ENCODE data around the gene GCLC. TPM values are rescaled to one million over a fixed set of nuclear protein-coding genes. Genes with fewer than 3 reads are reported as not detected.

The GCLC gene
- total RNA-seq, 1 experiment from 2014 or later: 108 TPM

- H3K9me3 Mint-ChIP-seq (ENCODE audit: unreplicated experiment): no peaks in the 10 kb centered on the region
- POLR2A ChIA-PET: no interaction called here
- TF ChIP-seq CTCF (IDR thresholded peaks at IDR 0.05; ENCODE audit: unreplicated experiment): no peak
- peaks cover 17% of the 10 kb centered on the region for H3K4me1 Mint-ChIP-seq (ENCODE audit: insufficient read depth, unreplicated experiment)
- no peak overlapping the region for H3K4me3 Mint-ChIP-seq (ENCODE audit: unreplicated experiment)
- CTCF ChIA-PET: interaction anchor here (1.2 kb wide), 1 partner anchor 32 kb away, joined by 3 read pairs; no protein-coding TSS in a partner anchor
- no peaks in the 10 kb centered on the region for H3K36me3 Mint-ChIP-seq (ENCODE audit: insufficient read depth, unreplicated experiment)
- BruUV-seq (replicated peaks): no TSS peak
- DNase-seq (ENCODE audit: unreplicated experiment): no peak
- H3K27ac Mint-ChIP-seq (ENCODE audit: low read depth, unreplicated experiment): no peak overlapping the region
- intact Hi-C loops (cut with micrococcal nuclease): no loop called here
- no peaks in the 10 kb centered on the region for H3K27me3 Mint-ChIP-seq (ENCODE audit: insufficient read depth, unreplicated experiment)
Measured at GRCh38 chr6:53584726-53585125, 39.8 kb upstream of the GCLC start.

GRCh38 chr6:53583451-53583850, 38.5 kb upstream of the GCLC start:
- no peak for DNase-seq (ENCODE audit: unreplicated experiment)
- H3K4me1 Mint-ChIP-seq (ENCODE audit: insufficient read depth, unreplicated experiment): peaks cover 17% of the 10 kb centered on the region
- TF ChIP-seq CTCF (IDR thresholded peaks at IDR 0.05; ENCODE audit: unreplicated experiment): no peak
- no peaks in the 10 kb centered on the region for H3K27me3 Mint-ChIP-seq (ENCODE audit: insufficient read depth, unreplicated experiment)
- intact Hi-C loops (cut with micrococcal nuclease): no loop called here
- H3K4me3 Mint-ChIP-seq (ENCODE audit: unreplicated experiment): no peak overlapping the region
- no peaks in the 10 kb centered on the region for H3K9me3 Mint-ChIP-seq (ENCODE audit: unreplicated experiment)
- CTCF ChIA-PET: interaction anchor here (0.7 kb wide), 1 partner anchor 31 kb away, joined by 4 read pairs; no protein-coding TSS in a partner anchor
- no TSS peak for BruUV-seq (replicated peaks)
- POLR2A ChIA-PET: interaction anchor here (0.6 to 1.6 kb wide), 4 partner anchors 15 to 49 kb away, joined by 3 to 5 read pairs (median 3); no protein-coding TSS in a partner anchor
- H3K27ac Mint-ChIP-seq (ENCODE audit: low read depth, unreplicated experiment): no peak overlapping the region
- no peaks in the 10 kb centered on the region for H3K36me3 Mint-ChIP-seq (ENCODE audit: insufficient read depth, unreplicated experiment)

GRCh38 chr6:53582963-53583362, 38.1 kb upstream of the GCLC start:
- no TSS peak for BruUV-seq (replicated peaks)
- no peak for TF ChIP-seq CTCF (IDR thresholded peaks at IDR 0.05; ENCODE audit: unreplicated experiment)
- no peaks in the 10 kb centered on the region for H3K36me3 Mint-ChIP-seq (ENCODE audit: insufficient read depth, unreplicated experiment)
- no peak overlapping the region for H3K4me3 Mint-ChIP-seq (ENCODE audit: unreplicated experiment)
- POLR2A ChIA-PET: interaction anchor here (0.6 to 1.6 kb wide), 4 partner anchors 16 to 49 kb away, joined by 3 to 5 read pairs (median 3); no protein-coding TSS in a partner anchor
- no peak overlapping the region for H3K27ac Mint-ChIP-seq (ENCODE audit: low read depth, unreplicated experiment)
- no peak for DNase-seq (ENCODE audit: unreplicated experiment)
- H3K27me3 Mint-ChIP-seq (ENCODE audit: insufficient read depth, unreplicated experiment): no peaks in the 10 kb centered on the region
- CTCF ChIA-PET: interaction anchor here (0.7 kb wide), 1 partner anchor 30 kb away, joined by 4 read pairs; no protein-coding TSS in a partner anchor
- intact Hi-C loops (cut with micrococcal nuclease): no loop called here
- H3K4me1 Mint-ChIP-seq (ENCODE audit: insufficient read depth, unreplicated experiment): peaks cover 17% of the 10 kb centered on the region
- H3K9me3 Mint-ChIP-seq (ENCODE audit: unreplicated experiment): no peaks in the 10 kb centered on the region

- POLR2A ChIA-PET: interaction anchor here (0.9 to 1.9 kb wide), 2 partner anchors 19 to 33 kb away, joined by 3 read pairs; no protein-coding TSS in a partner anchor
Measured at GRCh38 chr6:53581856-53582255, 37.0 kb upstream of the GCLC start.

More at GRCh38 chr6:53581856-53582255, 37.0 kb upstream of the GCLC start:
- TF ChIP-seq CTCF (IDR thresholded peaks at IDR 0.05; ENCODE audit: unreplicated experiment): no peak
- no peaks in the 10 kb centered on the region for H3K27me3 Mint-ChIP-seq (ENCODE audit: insufficient read depth, unreplicated experiment)
- BruUV-seq (replicated peaks): no TSS peak
- no peaks in the 10 kb centered on the region for H3K36me3 Mint-ChIP-seq (ENCODE audit: insufficient read depth, unreplicated experiment)
- CTCF ChIA-PET: interaction anchor here (0.5 kb wide), 1 partner anchor 145 kb away, joined by 3 read pairs; no protein-coding TSS in a partner anchor
- H3K4me3 Mint-ChIP-seq (ENCODE audit: unreplicated experiment): no peak overlapping the region
- no peaks in the 10 kb centered on the region for H3K9me3 Mint-ChIP-seq (ENCODE audit: unreplicated experiment)
- H3K4me1 Mint-ChIP-seq (ENCODE audit: insufficient read depth, unreplicated experiment): peaks cover 12% of the 10 kb centered on the region
- intact Hi-C loops (cut with micrococcal nuclease): no loop called here
- no peak for DNase-seq (ENCODE audit: unreplicated experiment)
- H3K27ac Mint-ChIP-seq (ENCODE audit: low read depth, unreplicated experiment): no peak overlapping the region

Data from MCF 10A (cell line).